Esophagus squamous epithelium (tissue), 5 donors: ENCODE results near the gene SRMS. TPM values are rescaled to one million over a fixed set of nuclear protein-coding genes. Genes with fewer than 3 reads are reported as not detected.

ENCODE experiments used
- DNase-seq: peaks from one replicate; lab custom pipeline; 2025; lab: John Stamatoyannopoulos, UW
- H3K27ac ChIP-seq, 4 donors: fragments of 200-600 bp; sonication (generic); one replicate each; pipeline ENCODE4 v1.5.1; 2016 to 2019; ENCODE audit warnings: mild to moderate bottlenecking in 1 of 4
- H3K27me3 ChIP-seq, 4 donors: fragments of 200-600 bp; sonication (generic); 1 replicate in 3 of 4; 2 replicates in 1 of 4; pipeline versions ENCODE4 v1.5.1 to v1.6.0; 2017 to 2021; ENCODE audit warnings: antibody characterized with exemption in 1 of 4
- H3K36me3 ChIP-seq, 3 donors: fragments of 200-600 bp; sonication (generic); one replicate each; pipeline ENCODE4 v1.5.1; 2016 to 2019
- H3K4me1 ChIP-seq, 3 donors: fragments of 200-600 bp; sonication (generic); one replicate each; pipeline ENCODE4 v1.5.1; 2017 to 2019
- H3K4me3 ChIP-seq, 4 donors: fragments of 200-600 bp; sonication (generic); 1 replicate in 3 of 4; 2 replicates in 1 of 4; pipeline ENCODE4 v1.5.1; 2016 to 2019; ENCODE audit warnings: mild to moderate bottlenecking in 2 of 4, moderate library complexity in 1 of 4
- H3K9me3 ChIP-seq, 3 donors: fragments of 200-600 bp; sonication (generic); one replicate each; pipeline ENCODE4 v1.5.1; 2016 to 2019
- POLR2A ChIP-seq, 4 donors: fragments of 450-650 bp; IDR thresholded peaks; one replicate each; pipeline ENCODE4 v1.6.1; 2017; ENCODE audit warnings: antibody characterized with exemption in 4 of 4, mild to moderate bottlenecking in 4 of 4, moderate library complexity in 3 of 4
- WGBS, 2 donors: methylation state at CpG; one replicate each; pipeline ENCODE4 v1.1.5; 2018; 5-methylcytosine and 5-hydroxymethylcytosine counted together
- intact Hi-C: fragments of 100-400 bp; cut with DNase I; formaldehyde crosslinking; loops from one replicate; pipeline ENCODE4 v1.15.0; 2022
- total RNA-seq, 4 donors: library from RNA; depleted of rRNA; stranded (reverse); fragments of >200 nt; gene quantifications; one replicate each; pipeline ENCODE4 v1.1.0, GENCODE V29; 2016
- TF ChIP-seq, protein P1 (sequence below), 6 experiments: fragments of 450-650 bp in 4 of 6; fragments of 200-600 bp in 2 of 6; sonication (generic) in 2 of 6; IDR thresholded peaks; one replicate each; pipeline ENCODE4 v1.5.1; 2016 to 2019; ENCODE audit warnings: antibody characterized with exemption in 6 of 6, mild to moderate bottlenecking in 4 of 6, moderate library complexity in 4 of 6
- donor health status: DM: yes; HTN: yes; CAD: no.

The SRMS gene
- total RNA-seq, 4 donors from 2014 or later, result not detected

- intact Hi-C loops, result no loop called here
- TF ChIP-seq POLR2A (IDR thresholded peaks at IDR 0.05), result no peak
- TF ChIP-seq, protein P1, sequence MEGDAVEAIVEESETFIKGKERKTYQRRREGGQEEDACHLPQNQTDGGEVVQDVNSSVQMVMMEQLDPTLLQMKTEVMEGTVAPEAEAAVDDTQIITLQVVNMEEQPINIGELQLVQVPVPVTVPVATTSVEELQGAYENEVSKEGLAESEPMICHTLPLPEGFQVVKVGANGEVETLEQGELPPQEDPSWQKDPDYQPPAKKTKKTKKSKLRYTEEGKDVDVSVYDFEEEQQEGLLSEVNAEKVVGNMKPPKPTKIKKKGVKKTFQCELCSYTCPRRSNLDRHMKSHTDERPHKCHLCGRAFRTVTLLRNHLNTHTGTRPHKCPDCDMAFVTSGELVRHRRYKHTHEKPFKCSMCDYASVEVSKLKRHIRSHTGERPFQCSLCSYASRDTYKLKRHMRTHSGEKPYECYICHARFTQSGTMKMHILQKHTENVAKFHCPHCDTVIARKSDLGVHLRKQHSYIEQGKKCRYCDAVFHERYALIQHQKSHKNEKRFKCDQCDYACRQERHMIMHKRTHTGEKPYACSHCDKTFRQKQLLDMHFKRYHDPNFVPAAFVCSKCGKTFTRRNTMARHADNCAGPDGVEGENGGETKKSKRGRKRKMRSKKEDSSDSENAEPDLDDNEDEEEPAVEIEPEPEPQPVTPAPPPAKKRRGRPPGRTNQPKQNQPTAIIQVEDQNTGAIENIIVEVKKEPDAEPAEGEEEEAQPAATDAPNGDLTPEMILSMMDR (IDR thresholded peaks at IDR 0.05), result no peak
- peaks cover 0 to 21% (median 0%) of the 10 kb centered on the region in 4 donors for H3K27me3 ChIP-seq
- WGBS, 2 donors, result 71 to 72% methylated on average over 17 to 19 of the region's 23 CpGs
- peaks cover 10 to 26% (median 18%) of the 10 kb centered on the region in 3 donors for H3K4me1 ChIP-seq
- no peak overlapping the region for H3K27ac ChIP-seq
- H3K4me3 ChIP-seq, result no peak overlapping the region
- H3K9me3 ChIP-seq, result no peaks in the 10 kb centered on the region
- peaks cover 19 to 39% (median 21%) of the 10 kb centered on the region in 3 donors for H3K36me3 ChIP-seq
- no peak for DNase-seq
Observed at GRCh38 chr20:63556873-63557478, 9.4 kb upstream of the SRMS start.

DNA sequence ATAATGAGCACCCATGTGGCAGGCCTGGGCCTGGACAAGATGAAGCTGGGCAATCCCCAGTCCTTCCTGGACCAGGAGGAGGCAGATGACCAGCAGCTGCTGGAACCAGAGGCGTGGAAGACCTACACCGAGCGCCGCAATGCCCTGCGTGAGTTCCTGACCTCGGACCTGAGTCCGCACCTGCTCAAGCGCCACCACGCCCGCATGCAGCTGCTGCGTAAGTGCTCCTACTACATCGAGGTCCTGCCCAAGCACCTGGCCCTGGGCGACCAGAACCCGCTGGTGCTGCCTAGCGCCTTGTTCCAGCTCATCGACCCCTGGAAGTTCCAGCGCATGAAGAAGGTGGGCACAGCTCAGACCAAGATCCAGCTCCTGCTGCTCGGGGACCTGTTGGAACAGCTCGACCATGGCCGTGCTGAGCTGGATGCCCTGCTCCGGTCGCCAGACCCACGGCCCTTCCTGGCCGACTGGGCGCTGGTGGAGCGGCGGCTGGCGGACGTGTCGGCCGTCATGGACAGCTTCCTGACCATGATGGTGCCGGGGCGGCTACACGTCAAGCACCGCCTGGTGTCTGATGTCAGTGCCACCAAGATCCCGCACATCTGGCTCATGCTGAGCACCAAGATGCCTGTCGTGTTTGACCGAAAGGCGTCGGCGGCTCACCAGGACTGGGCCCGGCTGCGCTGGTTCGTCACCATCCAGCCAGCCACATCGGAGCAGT lies 8.3 kb upstream of the SRMS start:
- WGBS, 2 donors, result 88% methylated on average over 8 of the region's 45 CpGs; no CpG with 5 or more reads in 1 of the 2 donors
- no peak for DNase-seq
- no peaks in the 10 kb centered on the region for H3K9me3 ChIP-seq
- no peak for TF ChIP-seq POLR2A (IDR thresholded peaks at IDR 0.05)
- TF ChIP-seq, protein P1 (IDR thresholded peaks at IDR 0.05), result no peak
- H3K27ac ChIP-seq, result no peak overlapping the region
- peaks cover 12 to 28% (median 12%) of the 10 kb centered on the region in 3 donors for H3K36me3 ChIP-seq
- intact Hi-C loops, result no loop called here
- H3K4me1 ChIP-seq, result peaks cover 10 to 26% (median 18%) of the 10 kb centered on the region in 3 donors
- H3K27me3 ChIP-seq, result peaks cover 0 to 26% (median 0%) of the 10 kb centered on the region in 4 donors
- no peak overlapping the region for H3K4me3 ChIP-seq

DNA sequence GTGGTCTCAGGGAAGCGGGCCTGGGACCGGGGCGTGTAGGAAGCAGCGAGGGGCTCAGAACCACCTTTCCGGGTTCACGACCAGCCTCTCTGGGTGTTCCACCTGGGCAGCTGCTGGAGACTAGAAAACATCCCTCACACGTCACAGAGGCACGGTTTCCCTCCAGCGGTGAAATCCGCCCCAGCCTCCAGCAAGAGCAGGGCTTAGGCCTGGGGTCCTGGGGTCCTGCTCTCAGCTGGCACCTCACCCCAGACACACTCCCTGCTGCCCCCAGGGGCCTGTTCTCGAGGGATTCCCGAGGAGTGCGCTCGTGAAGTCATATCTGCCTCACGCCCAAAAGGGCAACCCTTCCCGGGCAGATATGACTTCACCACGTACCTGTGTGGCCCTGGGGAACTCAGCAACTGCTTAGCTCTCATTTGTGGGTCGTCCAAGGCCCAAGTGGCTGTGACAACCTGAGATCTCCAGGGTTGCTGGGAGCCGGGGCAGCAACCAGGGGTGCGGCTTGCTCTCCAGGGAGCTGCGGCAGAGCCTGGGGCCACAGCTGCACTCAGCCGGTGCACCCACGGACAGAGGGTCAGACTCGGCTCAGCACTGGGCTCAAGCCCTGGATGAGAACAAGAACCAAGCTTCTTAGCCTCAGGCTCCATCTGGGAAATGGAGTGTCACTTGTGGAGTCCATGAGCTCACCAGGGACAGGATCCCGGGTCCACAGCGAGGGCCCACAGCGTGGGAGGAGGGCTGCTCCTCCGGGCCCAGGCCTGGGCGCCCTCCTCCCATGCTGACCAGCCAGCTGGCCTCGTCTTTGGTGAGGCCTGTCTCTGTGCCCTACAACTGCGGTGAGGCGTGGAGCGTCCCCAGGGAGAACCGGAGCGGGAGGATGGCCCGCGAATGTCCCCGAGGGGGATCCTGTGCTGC lies 7.1 kb upstream of the SRMS start:
- Histone ChIP-seq H3K27ac (peak overlapping the region in 2 of 4 donors; percentile 58 to 61), H3K4me1 (peaks cover 10 to 26% (median 18%) of the 10 kb centered on the region in 3 donors), H3K36me3 (peaks cover 0 to 16% (median under 1%) of the 10 kb centered on the region in 3 donors), H3K27me3 (peaks cover 0 to 38% (median 0%) of the 10 kb centered on the region in 4 donors), H3K4me3 (peak overlapping the region in 3 of 4 donors; percentile 53 to 77 (median 60)), H3K9me3 (no peaks in the 10 kb centered on the region)
- WGBS, 2 donors, result 33 to 100% methylated on average over 1 of the region's 38 CpGs
- no peak for DNase-seq
- TF ChIP-seq, protein P1 (IDR thresholded peaks at IDR 0.05), result no peak
- TF ChIP-seq POLR2A (IDR thresholded peaks at IDR 0.05), result no peak
- intact Hi-C loops, result no loop called here

DNA sequence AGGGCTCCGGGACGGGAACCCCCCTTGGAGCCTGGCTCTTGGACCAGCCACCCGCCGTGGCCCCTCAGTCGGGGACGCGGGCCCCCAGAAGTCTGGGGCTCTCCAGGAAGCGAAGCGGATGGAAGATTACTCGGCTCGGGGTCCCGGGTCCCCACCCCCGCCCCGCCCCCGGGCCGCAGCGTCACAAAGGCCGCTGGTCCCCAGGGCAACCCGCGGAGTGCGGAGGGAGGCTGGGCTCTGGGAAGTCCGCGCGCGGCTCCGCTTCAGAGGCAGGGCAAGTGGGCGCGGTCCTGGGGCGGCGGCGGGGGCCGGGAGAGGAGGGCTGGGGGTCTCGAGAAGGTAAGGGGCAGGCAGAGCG lies 6.4 kb upstream of the SRMS start, which contains the start of gene FNDC11:
FNDC11 (plus strand) TSS at position 227 of the 358 bp plus-strand sequence. CDS start 1,505 bp downstream, outside the sequence.
- DNase-seq, result no peak
- no peak for TF ChIP-seq POLR2A (IDR thresholded peaks at IDR 0.05)
- TF ChIP-seq, protein P1 (IDR thresholded peaks at IDR 0.05), result no peak
- Histone ChIP-seq H3K4me3 (peak within 1 kb of the TSS; percentile 40 to 77 (median 56)), H3K36me3 (peaks cover 0 to 11% (median 0%) of the 10 kb centered on the region in 3 donors), H3K4me1 (peaks cover 10 to 26% (median 18%) of the 10 kb centered on the region in 3 donors), H3K27me3 (peaks cover 0 to 45% (median 0%) of the 10 kb centered on the region in 4 donors), H3K9me3 (no peaks in the 10 kb centered on the region), H3K27ac (peak within 1 kb of the TSS in 2 of 4 donors; percentile 58 to 61)
- intact Hi-C loops, result no loop called here
- 0% methylated on average over 1 of the region's 34 CpGs; no CpG with 5 or more reads in 1 of the 2 donors for WGBS, 2 donors
